Left lobe of liver (tissue), 2 donors: Measurements from ENCODE around the gene GKN2. TPM values are rescaled to one million over a fixed set of nuclear protein-coding genes. Genes with fewer than 3 reads are reported as not detected.
A peak's percentile ranks its signal among the peaks of the same experiment; 100 is the strongest.

Experiments used
- ATAC-seq: fragments of 200-7000 bp; cut with Tn5 transposase; one replicate; pipeline ENCODE4 v1.9.1; 2020; ENCODE audit warnings: mild to moderate bottlenecking, moderate library complexity
- DNase-seq: peaks from one replicate; pipeline ENCODE4 v3.0.0-alpha.2; 2020; ENCODE audit warnings: low spot score
- total RNA-seq: library from RNA; stranded (reverse); gene quantifications from one replicate; pipeline ENCODE4 v1.2.1, GENCODE V29; 2021
- donor health status: DM: no; HTN: no; CAD: no; lungs with moderate emphysema.
- donor health status: DM: no; HTN: yes; CAD: no.

Gene GKN2
- total RNA-seq, 1 donor from 2014 or later = not detected

DNA sequence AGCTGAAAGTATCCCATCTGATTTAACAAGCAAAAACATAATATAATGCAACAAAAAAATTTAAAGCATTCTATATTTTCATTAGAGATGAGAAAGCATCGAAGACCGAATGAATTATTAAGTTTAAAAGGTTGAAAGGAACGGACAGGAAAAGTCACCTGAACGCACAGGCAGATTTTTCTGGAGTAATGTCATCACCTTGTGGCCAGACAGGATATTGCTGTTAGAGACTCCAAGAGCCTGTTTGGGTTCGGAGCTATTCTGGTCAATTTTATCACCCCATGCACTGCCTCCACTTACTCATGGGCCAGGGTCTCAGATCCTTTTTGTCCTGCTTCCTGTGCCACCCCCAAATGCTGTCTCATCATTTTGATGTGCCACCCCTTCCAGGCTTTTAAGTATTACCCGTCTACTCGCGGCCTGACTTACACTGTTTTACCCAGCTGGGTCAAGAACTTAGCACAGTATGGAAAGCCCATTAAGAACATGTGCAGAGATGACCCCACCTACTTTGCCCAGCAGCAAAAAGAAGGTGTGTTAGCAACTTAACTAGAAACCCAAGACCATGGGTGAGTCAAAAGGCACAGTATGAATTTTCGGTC lies 27.3 kb downstream of the GKN2 start:
- no peak for DNase-seq
- peak; percentile 92 for ATAC-seq

GRCh38 chr2:68921646-68922045 lies 31.0 kb downstream of the GKN2 start:
- ATAC-seq (no peak), DNase-seq (no peak)

DNA sequence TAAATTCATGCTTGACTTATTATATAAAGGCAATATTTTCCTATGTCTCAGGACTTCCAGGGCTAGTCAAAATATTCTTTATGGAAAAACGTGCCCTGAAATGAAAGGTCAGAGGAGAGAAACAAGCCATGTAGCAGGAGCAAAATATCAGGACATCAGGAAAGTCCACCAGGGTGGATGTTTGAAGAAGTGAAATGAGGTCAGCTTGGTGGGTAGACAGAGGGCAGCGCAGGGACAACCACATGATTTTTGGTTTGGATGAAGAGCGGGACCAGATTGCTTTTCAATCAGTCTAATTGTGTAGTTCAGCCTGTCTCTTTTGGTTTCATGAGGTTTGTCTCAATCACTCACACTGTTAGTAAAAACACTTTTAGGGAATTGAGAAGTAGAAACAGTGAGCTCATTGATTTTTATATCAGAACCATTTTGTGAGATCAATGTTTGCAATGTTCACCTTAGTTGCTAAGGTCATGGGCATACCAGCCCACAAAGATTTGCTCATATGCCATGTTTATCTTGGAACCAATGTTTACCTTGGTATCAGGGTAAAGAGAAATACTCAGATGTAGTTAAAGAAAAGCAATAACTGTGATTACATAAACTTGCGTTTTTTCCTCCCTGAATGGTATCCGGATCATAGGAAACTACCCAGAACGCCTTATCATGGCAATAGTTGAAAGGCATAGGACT lies 32.1 kb downstream of the GKN2 start:
- peak; percentile 48 for ATAC-seq

DNA sequence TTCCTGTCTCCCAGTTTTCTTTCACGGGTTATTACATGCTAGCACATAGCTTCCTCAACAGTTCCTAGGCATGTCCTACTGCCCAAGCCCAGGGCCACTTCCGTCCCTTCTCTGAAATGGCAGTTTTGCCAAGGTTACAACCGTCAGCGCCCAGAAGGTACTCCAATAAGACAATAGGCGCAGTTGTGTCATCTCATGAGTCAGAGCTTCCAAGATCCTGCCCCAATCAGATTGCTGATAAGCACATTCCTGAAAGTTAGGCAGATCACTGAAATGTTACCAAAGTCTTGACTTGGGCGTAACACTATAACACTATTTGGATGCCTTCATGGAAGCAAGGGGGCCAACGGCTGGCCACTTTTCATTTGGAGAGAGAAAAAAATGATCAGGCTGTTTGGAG lies 34.2 kb downstream of the GKN2 start:
- ATAC-seq (no peak), DNase-seq (no peak)

More for the DNA sequence above, 32.1 kb downstream of the GKN2 start:
- DNase-seq = no peak

DNA sequence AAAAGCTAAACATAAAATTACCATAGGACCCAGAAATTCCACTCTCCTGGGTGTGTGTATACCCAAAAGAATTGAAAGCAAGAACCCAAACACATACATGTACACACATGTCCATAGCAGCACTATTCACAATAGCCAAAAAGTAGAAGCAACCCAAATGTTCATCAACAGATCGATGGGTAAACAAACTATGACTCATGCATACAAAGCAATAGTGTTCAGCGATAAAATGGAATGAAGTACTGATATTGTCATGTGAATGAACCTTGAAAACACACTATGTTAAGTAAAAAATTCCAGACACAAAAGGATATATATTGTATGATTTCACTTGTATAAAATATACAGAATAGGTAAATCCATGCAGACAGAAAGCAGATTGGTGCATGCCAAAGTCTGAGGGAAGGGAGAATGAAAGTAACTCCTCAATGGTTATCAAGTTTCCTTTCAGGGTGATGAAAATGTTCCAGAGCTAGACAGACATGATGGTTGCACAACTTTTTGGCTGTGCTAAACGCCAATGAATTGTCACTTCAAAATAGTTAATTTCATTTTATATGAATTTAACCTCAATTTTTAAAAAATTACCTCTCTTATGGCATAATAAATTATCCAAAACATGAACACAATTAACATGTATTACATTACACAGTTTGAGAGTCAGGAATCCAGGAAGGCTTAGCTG lies 35.5 kb downstream of the GKN2 start:
- peak; percentile 43 for ATAC-seq
- no peak for DNase-seq

GRCh38 chr2:68916226-68916625 lies 36.5 kb downstream of the GKN2 start:
- DNase-seq (no peak), ATAC-seq (peak; percentile 52)

- no peak for DNase-seq
Observed at GRCh38 chr2:68915393-68915792, 37.3 kb downstream of the GKN2 start.

DNA sequence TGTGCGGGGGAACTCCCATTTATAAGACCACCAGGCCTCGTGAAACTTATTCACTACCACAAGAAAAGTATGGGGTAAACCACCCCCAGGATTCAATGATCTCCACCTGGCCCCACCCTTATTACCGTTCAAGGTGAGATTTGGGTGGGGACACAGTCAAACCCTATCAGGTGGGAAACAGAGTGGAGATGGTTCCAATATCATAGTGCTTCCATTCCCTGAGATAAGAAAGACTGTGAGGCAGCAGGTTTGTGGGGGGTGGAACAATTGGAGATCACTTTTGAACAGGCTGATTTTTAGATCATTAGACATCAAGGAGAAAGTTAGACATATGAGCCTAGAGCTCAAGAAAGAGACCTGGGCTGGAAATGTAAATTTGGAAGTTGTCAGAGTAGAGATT lies 39.3 kb downstream of the GKN2 start:
- no peak for ATAC-seq
- no peak for DNase-seq

More at GRCh38 chr2:68915393-68915792, 37.3 kb downstream of the GKN2 start:
- ATAC-seq = no peak

DNA sequence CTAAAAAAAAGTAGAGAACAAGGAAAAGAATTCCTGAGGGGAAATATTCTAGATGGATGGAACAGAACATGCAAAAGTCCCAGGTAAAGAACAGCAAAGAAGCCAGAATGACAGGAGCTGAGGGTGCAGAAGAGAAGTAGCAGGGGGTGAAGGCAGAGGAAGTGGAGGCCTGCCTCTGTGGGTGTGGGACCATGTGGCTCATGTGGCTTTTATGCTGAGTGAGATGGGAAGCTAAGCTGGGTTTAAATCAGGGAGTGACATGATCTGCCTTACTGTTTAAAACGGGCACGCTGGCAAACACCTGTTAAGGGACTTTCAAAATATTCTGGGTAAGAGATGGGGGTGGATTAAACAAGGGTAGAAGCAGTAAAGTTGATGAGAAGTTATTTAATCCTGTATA lies 40.0 kb downstream of the GKN2 start:
- DNase-seq (no peak), ATAC-seq (no peak)

DNA sequence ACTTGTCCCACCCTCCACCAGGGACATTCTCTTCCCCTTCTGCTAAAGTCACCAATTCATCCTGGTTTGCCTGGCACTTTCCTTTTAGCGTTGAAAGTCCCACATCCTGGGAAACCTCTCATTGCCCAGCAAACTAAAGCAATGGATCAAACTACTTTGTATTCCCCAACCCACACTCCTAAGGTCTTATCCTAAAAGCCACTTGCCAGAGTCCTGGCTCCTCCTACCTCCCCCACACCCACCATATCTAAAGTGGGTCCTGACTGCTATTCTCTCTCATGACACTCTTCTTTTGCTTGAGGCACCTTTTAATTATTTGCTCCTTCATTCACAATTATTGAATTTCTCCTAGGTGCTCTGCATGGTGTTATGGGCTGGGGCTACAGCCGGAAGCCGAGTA lies 40.6 kb downstream of the GKN2 start:
- DNase-seq (no peak), ATAC-seq (no peak)

DNA sequence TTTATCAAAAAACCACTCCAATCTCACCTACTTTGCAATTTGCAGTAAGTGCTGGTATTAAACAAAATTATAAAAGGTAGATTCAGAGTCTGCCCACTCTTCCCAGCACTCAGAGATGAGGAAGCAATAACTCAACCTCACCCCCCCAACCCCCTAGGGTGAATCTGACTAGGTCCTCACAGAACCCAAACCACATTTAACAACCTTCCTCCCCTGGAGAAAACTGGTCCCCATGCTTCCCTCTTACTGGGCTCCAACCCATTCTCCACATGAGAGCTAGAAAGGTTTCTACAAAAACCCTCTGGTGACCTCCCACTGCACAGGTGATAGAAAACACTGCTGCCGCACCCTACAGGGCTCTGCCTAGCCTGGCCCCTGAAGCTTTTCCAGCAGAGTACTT lies 41.0 kb downstream of the GKN2 start:
- DNase-seq (no peak), ATAC-seq (no peak)

GRCh38 chr2:68911246-68911645 lies 41.4 kb downstream of the GKN2 start:
- ATAC-seq = no peak
- no peak for DNase-seq

- DNase-seq = peak; percentile 61
- ATAC-seq = peak; percentile 89
Observed at GRCh38 chr2:68909793-68910674, 42.7 kb downstream of the GKN2 start.

DNA sequence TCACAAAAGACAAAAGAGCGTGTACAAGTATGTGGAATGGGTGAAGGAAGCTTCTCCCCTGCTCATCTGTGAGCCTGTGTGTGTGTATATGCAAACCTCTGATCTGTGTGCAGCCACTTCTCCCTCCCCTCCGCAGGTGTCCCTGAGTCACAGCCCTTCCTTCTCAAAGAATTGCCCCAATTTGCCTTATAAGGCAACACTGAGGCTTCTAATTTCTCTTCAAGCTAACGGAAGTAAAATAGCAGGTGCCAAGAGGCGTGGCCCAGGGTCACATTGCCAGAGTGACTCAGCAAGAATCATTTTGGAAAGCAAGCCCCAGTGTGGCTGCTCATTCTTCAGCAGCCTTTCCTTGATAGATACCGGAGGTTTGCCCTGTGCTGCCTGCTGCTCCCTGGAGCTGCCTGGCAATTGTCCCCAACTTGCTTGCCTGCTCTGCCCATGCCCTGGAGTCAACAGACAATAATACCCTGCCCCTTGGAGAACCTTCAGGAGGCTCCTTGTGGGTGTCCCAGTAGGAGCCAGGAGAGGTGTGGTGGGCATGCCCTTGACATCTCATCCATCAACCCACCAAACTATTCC lies 44.2 kb downstream of the GKN2 start:
- peak; percentile 65 for DNase-seq
- peak; percentile 77 for ATAC-seq

- ATAC-seq = no peak
- DNase-seq = no peak
Observed at GRCh38 chr2:68907920-68908253, 44.8 kb downstream of the GKN2 start.

DNA sequence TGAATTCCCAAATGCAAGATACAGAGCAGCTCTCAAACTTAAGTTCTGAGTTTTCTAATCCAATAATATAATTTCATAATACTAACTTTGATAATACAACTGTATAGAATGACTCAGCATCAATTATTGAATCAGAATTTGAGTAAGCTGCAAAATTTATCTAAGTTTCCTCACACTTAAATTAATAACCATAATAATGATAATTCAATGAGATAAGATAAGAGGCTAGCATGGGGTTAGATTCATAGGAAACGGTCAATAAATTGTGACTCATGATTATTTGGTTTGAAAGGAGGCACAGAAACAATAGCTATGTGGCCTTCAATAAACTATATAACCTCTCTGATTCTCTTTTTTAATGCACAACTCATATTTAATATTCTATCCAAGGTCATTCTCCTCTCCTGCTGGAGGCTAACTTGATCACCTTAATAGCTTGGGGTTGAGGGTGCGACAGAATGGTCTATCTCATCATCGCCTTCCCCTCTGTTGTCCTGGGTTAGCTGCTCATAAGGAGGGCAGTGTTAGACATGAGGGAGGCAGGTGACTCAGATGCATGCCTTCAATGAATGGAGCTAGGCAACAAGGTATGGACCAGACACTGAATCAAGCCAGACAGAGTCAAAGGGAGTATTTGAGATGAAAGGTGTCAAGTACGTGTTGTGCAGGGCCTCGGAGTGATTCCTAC lies 45.3 kb downstream of the GKN2 start:
- DNase-seq (no peak), ATAC-seq (no peak)

DNA sequence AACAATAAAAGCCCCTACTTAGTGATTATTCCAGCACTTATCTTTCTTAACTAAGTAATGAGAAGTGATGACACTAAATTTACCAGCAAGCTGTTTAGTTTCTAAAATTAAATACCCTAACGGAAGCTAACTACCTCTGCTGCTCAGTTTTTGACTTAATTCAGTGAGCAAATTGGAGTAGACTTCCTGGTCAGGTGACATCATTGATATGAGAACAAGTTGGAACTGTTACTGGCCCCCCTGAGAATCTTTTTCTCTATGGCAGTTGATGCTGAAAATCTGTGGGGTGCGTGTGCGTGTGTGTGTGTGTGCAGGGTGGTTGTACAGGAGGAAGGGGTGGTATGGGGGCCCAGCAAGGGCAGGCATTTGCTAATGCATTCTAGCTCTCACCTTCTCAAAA lies 46.0 kb downstream of the GKN2 start:
- no peak for ATAC-seq

GRCh38 chr2:68905116-68905515 lies 47.6 kb downstream of the GKN2 start:
- DNase-seq (no peak), ATAC-seq (no peak)

More for the DNA sequence above, 46.0 kb downstream of the GKN2 start:
- no peak for DNase-seq

DNA sequence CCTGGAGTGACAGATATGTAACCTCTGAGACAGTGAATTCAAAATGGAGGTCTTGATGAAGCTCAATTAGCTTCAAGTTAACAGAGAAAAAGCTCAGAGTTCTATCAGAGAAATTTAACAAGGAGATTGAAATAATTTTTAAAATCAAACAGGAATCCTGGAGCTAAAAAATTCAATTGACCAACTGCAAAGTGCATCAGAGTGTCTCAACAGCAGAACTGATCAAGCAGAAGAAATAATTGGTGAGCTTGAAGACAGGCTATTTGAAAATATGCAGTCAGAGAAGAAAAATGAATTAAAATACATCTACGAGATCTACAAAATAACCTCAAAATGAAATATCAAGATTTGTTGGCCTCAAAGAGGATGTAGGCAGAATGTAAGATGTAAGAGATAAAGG lies 51.1 kb downstream of the GKN2 start:
- ATAC-seq (no peak), DNase-seq (no peak)

GRCh38 chr2:68901199-68901514 lies 51.5 kb downstream of the GKN2 start:
- DNase-seq = no peak
- ATAC-seq = peak; percentile 42
